ENCODE data around the gene PYDC2. TPM values are rescaled to one million over a fixed set of nuclear protein-coding genes. Genes with fewer than 3 reads are reported as not detected.

The PYDC2 gene
- total and polyA plus RNA-seq, 2 experiments from 2014 or later = not detected

- H3K36me3 ChIP-seq = no peaks in the 10 kb centered on the region
- no peak overlapping the region for H3K27ac ChIP-seq
- H3K9me3 ChIP-seq (ENCODE audit: low read depth) = no peaks in the 10 kb centered on the region
- no peaks in the 10 kb centered on the region for H3K27me3 ChIP-seq
- DNase-seq (ENCODE audit: low read depth in 1 of 2, low spot score in 1 of 2) = peak in 1 of 2 donors; percentile 9
- TF ChIP-seq, protein P1, sequence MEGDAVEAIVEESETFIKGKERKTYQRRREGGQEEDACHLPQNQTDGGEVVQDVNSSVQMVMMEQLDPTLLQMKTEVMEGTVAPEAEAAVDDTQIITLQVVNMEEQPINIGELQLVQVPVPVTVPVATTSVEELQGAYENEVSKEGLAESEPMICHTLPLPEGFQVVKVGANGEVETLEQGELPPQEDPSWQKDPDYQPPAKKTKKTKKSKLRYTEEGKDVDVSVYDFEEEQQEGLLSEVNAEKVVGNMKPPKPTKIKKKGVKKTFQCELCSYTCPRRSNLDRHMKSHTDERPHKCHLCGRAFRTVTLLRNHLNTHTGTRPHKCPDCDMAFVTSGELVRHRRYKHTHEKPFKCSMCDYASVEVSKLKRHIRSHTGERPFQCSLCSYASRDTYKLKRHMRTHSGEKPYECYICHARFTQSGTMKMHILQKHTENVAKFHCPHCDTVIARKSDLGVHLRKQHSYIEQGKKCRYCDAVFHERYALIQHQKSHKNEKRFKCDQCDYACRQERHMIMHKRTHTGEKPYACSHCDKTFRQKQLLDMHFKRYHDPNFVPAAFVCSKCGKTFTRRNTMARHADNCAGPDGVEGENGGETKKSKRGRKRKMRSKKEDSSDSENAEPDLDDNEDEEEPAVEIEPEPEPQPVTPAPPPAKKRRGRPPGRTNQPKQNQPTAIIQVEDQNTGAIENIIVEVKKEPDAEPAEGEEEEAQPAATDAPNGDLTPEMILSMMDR (IDR thresholded peaks at IDR 0.05; ENCODE audit: low read depth, low read length) = peak; percentile 16
- no peaks in the 10 kb centered on the region for H3K4me1 ChIP-seq (ENCODE audit: low read depth)
- no peak overlapping the region for H3K4me3 ChIP-seq
Observed at GRCh38 chr3:191502583-191502982, 41.6 kb downstream of the PYDC2 start.

GRCh38 chr3:191509078-191509477 is 48.1 kb downstream of the PYDC2 start:
- no peak overlapping the region for H3K4me3 ChIP-seq
- no peak for DNase-seq (ENCODE audit: low read depth in 1 of 2, low spot score in 1 of 2)
- H3K9me3 ChIP-seq (ENCODE audit: low read depth) = no peaks in the 10 kb centered on the region

More at GRCh38 chr3:191509078-191509477, 48.1 kb downstream of the PYDC2 start:
- TF ChIP-seq, protein P1 (IDR thresholded peaks at IDR 0.05; ENCODE audit: low read depth, low read length) = no peak
- Histone ChIP-seq H3K4me1 (ENCODE audit: low read depth) (no peaks in the 10 kb centered on the region), H3K27ac (no peak overlapping the region), H3K27me3 (no peaks in the 10 kb centered on the region), H3K36me3 (no peaks in the 10 kb centered on the region)

Other genes with a start within 250 kb of the PYDC2 start
- gene CCDC50, start 131.8 kb upstream of the PYDC2 start, total RNA-seq = 68.6 and 82.3 TPM in 2 replicates
- 25.3 and 34.1 TPM in 2 replicates for gene CCDC50, start 131.8 kb upstream of the PYDC2 start, polyA plus RNA-seq
- 0.32 TPM in 1 of 2 replicates, not detected in the other for gene UTS2B, start 130.6 kb upstream of the PYDC2 start, total RNA-seq
- 0.81 and 1.9 TPM in 2 replicates for gene UTS2B, start 130.6 kb upstream of the PYDC2 start, polyA plus RNA-seq

All from cardiac muscle cell (in vitro differentiated cells and primary cell).